ENCODE data around the gene MCEMP1.
A peak's percentile ranks its signal among the peaks of the same experiment; 100 is the strongest.

The MCEMP1 gene

GRCh38 chr19:7672522-7672921 is 4.4 kb upstream of the MCEMP1 start:
- no peak for DNase-seq

DNA sequence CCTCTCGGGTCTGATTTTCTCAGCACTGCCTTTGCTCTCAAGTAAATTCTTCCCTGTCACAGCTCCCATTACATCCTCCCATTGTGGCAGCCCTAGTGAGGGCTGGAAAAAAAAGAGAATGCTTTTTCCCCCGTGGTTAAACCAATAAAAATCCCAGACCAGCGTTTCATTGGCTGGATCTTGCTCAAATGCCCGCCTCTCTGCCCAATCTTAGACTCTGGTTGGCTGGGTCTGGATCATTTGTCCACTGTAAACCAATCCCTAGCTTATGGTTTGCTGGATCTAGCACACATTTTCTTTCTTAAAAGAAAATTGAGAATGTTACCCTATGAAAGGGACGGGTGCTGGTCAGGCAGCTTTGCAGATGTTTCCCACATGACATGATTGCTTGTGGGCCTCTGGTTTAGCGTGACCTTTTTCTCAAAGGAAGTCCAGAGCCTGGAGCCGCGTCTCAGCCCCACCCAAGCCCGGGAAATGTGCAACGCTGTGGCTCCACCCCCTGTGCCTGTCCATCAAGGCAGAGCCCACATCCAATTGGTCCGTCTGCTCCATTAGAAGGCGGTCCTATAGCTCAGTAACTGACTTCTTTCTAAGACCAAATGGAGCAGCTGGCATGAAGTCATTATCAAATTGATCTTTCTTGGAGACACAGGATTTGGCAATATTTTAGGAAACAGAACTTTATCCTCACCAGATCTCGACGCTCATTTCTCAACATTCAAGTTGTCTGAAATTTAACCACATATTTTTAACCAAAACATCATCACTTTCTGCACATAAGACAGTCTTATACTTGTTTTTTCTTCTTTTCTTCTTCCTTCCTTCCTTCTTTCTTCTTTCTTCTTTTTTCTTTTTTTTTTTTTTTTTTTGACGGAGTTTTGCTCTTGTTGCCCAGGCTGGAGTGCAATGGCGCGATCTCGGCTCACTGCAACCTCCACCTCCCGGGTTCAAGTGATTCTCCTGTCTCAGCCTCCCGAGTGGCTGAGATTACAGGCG is 2.6 kb upstream of the MCEMP1 start:
- DNase-seq = peak; percentile 48

GRCh38 chr19:7676376-7676775 is 514 bp upstream of the MCEMP1 start:
- DNase-seq = no peak

GRCh38 chr19:7677669-7678311 is 900 bp downstream of the MCEMP1 start:
- DNase-seq = no peak

DNA sequence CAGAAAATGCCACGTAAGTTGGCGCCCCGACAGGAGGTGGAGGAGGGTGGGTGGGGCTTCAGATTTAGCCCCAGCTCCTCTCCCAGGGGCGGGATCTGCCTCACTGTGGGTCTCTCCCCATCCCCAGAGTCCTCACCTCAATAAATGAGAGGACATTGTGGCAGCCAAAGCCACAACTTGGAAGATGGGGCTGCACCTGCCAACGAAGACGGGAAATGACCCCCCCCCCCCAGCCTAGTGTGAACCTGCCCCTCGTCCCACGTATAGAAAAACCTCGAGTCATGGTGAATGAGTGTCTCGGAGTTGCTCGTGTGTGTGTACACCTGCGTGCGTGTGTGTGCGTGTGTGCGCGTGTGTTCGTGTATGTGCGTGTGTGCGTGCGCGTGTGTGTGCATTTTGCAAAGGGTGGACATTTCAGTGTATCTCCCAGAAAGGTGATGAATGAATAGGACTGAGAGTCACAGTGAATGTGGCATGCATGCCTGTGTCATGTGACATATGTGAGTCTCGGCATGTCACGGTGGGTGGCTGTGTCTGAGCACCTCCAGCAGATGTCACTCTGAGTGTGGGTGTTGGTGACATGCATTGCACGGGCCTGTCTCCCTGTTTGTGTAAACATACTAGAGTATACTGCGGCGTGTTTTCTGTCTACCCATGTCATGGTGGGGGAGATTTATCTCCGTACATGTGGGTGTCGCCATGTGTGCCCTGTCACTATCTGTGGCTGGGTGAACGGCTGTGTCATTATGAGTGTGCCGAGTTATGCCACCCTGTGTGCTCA is 2.3 kb downstream of the MCEMP1 start:
- DNase-seq = peak; percentile 82

- no peak for DNase-seq
Observed at GRCh38 chr19:7679771-7680605, 3.1 kb downstream of the MCEMP1 start.

GRCh38 chr19:7680606-7681339 is 3.9 kb downstream of the MCEMP1 start, which contains the start of gene TRAPPC5:
TSS of gene TRAPPC5 (plus strand) at chr19:7680833. CDS start at chr19:7682254, 1,421 bp downstream.
- peak; percentile 87 for DNase-seq

- DNase-seq = peak; percentile 90
Observed at GRCh38 chr19:7681340-7682174, 4.7 kb downstream of the MCEMP1 start.

GRCh38 chr19:7682175-7682855 is 5.4 kb downstream of the MCEMP1 start:
- no peak for DNase-seq

- no peak for DNase-seq
Observed at GRCh38 chr19:7685546-7686445, 8.9 kb downstream of the MCEMP1 start.

DNA sequence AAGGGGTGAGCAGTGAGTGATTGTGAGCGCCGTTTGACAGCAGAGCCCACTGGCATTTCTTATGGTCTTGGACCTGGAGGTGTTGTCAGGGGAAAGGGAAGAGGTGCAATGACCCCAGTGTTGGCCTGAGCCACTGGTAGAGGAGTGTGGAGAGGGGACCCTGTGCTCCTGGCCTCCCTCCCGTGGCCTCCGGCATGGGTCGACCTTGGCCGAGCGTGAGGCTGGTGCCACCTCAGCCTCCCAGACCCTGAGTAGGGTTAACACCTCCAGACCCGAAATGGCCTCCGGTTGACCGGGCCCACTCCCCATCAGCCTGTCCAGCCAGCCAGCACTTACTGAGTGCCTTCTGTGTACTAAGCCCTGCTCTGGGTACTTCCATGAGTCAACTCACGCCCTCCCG is 10.3 kb downstream of the MCEMP1 start:
- no peak for DNase-seq

GRCh38 chr19:7689165-7689564 is 12.3 kb downstream of the MCEMP1 start:
- no peak for DNase-seq

DNA sequence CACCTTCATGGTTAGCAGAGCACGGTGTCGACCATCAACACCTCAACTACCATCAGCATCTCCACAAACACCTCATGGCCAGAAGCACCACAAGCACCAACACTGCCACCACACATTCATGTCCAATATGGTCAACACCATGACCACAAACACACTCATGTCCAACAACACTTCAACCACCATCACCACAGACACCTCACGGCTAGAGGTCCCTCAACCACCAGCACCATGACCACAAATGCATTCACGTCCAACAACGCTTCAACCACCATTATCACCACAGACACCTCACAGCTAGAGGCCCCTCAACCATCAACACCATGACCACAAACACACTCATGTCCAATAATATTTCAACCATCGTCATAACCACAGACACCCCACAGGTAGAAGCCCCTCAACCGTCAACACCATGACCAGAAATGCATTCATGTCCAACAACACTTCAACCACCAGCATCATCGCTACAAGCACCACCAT is 13.9 kb downstream of the MCEMP1 start:
- peak; percentile 59 for DNase-seq

- peak; percentile 57 for DNase-seq
Observed at GRCh38 chr19:7691497-7691896, 14.6 kb downstream of the MCEMP1 start.

GRCh38 chr19:7692417-7693088 is 15.7 kb downstream of the MCEMP1 start:
- peak; percentile 51 for DNase-seq

- no peak for DNase-seq
Observed at GRCh38 chr19:7694499-7694898, 17.6 kb downstream of the MCEMP1 start.

- DNase-seq = no peak
Observed at GRCh38 chr19:7697721-7698287, 20.9 kb downstream of the MCEMP1 start.

DNA sequence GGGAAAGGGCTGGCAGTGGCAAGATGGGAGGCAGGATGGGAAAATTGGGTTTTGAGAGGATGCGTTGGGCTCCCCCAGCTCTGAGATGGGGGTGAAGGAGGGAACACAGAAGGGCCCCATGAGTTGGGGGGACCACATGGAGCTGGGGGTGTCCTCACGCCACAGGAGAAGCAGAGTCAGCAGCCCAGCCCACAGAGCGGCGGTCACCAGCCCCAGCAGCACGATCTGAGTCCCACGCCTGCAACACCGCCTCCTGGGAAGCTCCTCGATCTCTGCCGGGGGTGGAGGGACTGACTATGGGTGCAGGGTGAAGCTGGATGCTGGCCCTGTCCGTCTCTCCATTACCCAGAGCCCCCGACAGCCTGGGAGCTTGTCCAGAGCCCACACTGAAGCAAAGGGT is 21.7 kb downstream of the MCEMP1 start:
- no peak for DNase-seq
